Stomach smooth muscle (tissue), 2 donors: ENCODE data around the gene SRGAP1.

Experiments used
- H3K27ac ChIP-seq: one replicate; pipeline ENCODE4 v1.7.0; 2013; ENCODE audit warnings: mild to moderate bottlenecking, low read length, inconsistent platforms
- H3K27me3 ChIP-seq, 2 donors: one replicate each; pipeline ENCODE4 v1.7.0; 2013; ENCODE audit warnings: low read length in 2 of 2; ENCODE audit not compliant: insufficient read depth in 2 of 2, control insufficient read depth in 1 of 2
- H3K36me3 ChIP-seq, 2 donors: one replicate each; pipeline ENCODE4 v1.7.0; 2013; ENCODE audit warnings: low read length in 2 of 2; ENCODE audit not compliant: control insufficient read depth in 2 of 2, insufficient read depth in 2 of 2
- H3K4me1 ChIP-seq: one replicate; pipeline ENCODE4 v1.7.0; 2013; ENCODE audit warnings: low read length; ENCODE audit not compliant: control insufficient read depth, insufficient read depth
- H3K4me3 ChIP-seq, 2 donors: one replicate each; pipeline ENCODE4 v1.7.0; 2013; ENCODE audit warnings: low read length in 2 of 2
- H3K9ac ChIP-seq, 2 donors: one replicate each; pipeline ENCODE4 v1.7.0; 2013; ENCODE audit warnings: low read length in 2 of 2, mild to moderate bottlenecking in 1 of 2
- H3K9me3 ChIP-seq, 2 donors: one replicate each; pipeline ENCODE4 v1.7.0; 2013; ENCODE audit warnings: low read length in 2 of 2; ENCODE audit not compliant: control insufficient read depth in 2 of 2
- donor health status: healthy.
- donor health status: Pancreatic carcinoma.

The SRGAP1 gene

GRCh38 chr12:63814146-63814772, 30.2 kb upstream of the SRGAP1 start:
- Histone ChIP-seq H3K9ac (no peak overlapping the region), H3K27ac (no peak overlapping the region), H3K27me3 (peaks cover 0 to 2% of the 10 kb centered on the region in 2 donors), H3K36me3 (no peaks in the 10 kb centered on the region), H3K4me1 (no peaks in the 10 kb centered on the region), H3K9me3 (no peaks in the 10 kb centered on the region), H3K4me3 (no peak overlapping the region)

- Histone ChIP-seq H3K36me3 (no peaks in the 10 kb centered on the region), H3K9ac (no peak overlapping the region), H3K4me1 (no peaks in the 10 kb centered on the region), H3K27me3 (peaks cover 0 to 2% of the 10 kb centered on the region in 2 donors), H3K27ac (no peak overlapping the region), H3K4me3 (no peak overlapping the region), H3K9me3 (no peaks in the 10 kb centered on the region)
These were observed 29.0 kb upstream of the SRGAP1 start for GRCh38 chr12:63815482-63815852.

- Histone ChIP-seq H3K4me3 (no peak overlapping the region), H3K9me3 (no peaks in the 10 kb centered on the region), H3K27ac (no peak overlapping the region), H3K27me3 (peaks cover 0 to 2% of the 10 kb centered on the region in 2 donors), H3K36me3 (no peaks in the 10 kb centered on the region), H3K4me1 (no peaks in the 10 kb centered on the region), H3K9ac (no peak overlapping the region)
These were observed 28.5 kb upstream of the SRGAP1 start for GRCh38 chr12:63816031-63816430.

DNA sequence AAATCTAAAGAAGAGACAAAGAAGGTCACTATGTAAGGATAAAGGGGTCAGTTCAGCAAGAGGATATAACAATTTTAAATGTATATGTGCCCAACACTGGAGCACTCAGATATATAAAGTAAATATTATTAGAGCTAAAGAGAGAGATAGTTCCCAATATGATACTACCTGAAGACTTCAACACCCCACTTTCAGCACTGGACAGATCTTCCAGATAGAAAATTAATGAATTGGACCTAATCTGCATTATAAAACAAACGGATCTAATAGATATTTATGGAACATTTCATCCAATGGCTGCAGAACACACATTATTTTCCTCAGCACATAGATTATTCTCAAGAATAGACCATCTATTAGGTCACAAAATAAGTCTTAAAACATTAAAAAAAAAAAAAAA, 24.1 kb upstream of the SRGAP1 start:
- Histone ChIP-seq H3K27ac (no peak overlapping the region), H3K4me3 (no peak overlapping the region), H3K4me1 (no peaks in the 10 kb centered on the region), H3K9me3 (no peaks in the 10 kb centered on the region), H3K27me3 (peaks cover 0 to 2% of the 10 kb centered on the region in 2 donors), H3K9ac (no peak overlapping the region), H3K36me3 (no peaks in the 10 kb centered on the region)

DNA sequence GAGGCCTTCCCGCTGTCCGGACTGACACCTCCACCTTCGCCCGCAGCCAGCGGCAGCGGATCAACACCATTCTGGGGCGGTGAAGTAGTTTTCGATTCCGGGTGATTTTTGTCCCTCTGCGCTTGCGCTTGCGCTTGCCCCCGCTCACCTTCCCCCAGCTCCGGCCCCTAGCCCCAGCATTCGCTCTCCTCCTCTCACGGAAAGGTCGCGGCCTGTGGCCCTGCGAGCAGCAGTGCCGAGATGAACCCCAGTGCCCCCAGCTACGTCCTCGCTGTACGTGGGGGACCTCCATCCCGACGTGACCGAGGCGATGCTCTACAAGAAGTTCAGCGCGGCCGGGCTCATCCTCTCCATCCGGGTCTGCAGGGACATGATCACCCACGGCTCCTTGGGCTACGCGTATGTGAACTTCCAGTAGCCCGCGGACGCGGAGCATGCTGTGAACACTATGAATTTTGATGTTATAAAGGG, 22.7 kb upstream of the SRGAP1 start:
- Histone ChIP-seq H3K27ac (no peak overlapping the region), H3K27me3 (peaks cover 0 to 2% of the 10 kb centered on the region in 2 donors), H3K9me3 (no peaks in the 10 kb centered on the region), H3K4me3 (peak overlapping the region; percentile 66 to 76), H3K36me3 (no peaks in the 10 kb centered on the region), H3K9ac (peak overlapping the region in 1 of 2 donors; percentile 41), H3K4me1 (no peaks in the 10 kb centered on the region)

DNA sequence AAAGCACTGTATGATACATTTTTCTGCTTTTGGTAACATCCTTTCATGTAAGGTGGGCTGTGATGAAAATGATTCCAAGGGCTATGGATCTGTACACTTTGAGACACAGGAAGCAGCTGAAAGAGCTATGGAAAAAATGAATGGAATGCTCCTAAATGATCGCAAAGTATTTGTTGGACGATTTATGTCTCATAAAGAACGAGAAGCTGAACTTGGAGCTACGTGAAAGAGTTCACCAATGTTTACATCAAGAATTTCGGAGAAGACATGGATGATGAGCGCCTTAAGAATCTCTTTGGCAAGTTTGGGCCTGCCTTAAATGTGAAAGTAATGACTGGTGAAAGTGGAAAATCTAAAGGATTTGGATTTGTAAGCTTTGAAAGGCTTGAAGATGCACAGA, 22.1 kb upstream of the SRGAP1 start:
- Histone ChIP-seq H3K36me3 (no peaks in the 10 kb centered on the region), H3K27me3 (peaks cover 0 to 2% of the 10 kb centered on the region in 2 donors), H3K27ac (no peak overlapping the region), H3K4me1 (no peaks in the 10 kb centered on the region), H3K9ac (peak overlapping the region in 1 of 2 donors; percentile 41), H3K9me3 (no peaks in the 10 kb centered on the region), H3K4me3 (peak overlapping the region; percentile 66 to 76)

DNA sequence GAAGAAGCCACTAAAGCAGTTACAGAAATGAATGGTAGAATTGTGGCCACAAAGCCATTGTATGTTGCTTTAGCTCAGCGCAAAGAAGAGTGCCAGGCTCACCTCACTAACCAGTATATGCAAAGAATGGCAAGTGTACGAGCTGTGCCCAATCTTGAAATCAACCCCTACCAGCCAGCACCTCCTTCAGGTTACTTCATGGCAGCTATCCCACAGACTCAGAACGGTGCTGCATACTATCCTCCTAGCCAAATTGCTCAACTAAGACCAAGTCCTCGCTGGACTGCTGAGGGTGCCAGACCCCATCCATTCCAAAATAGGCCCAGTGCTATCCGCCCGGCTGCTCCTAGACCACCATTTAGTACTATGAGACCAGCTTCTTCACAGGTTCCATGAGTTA, 21.5 kb upstream of the SRGAP1 start:
- no peak overlapping the region for H3K4me3 ChIP-seq
- H3K4me1 ChIP-seq, result no peaks in the 10 kb centered on the region
- H3K9me3 ChIP-seq, result no peaks in the 10 kb centered on the region
- H3K27me3 ChIP-seq, result no peaks in the 10 kb centered on the region
- no peaks in the 10 kb centered on the region for H3K36me3 ChIP-seq
- H3K9ac ChIP-seq, result no peak overlapping the region
- no peak overlapping the region for H3K27ac ChIP-seq

- no peak overlapping the region for H3K27ac ChIP-seq
- H3K9me3 ChIP-seq, result no peaks in the 10 kb centered on the region
- no peaks in the 10 kb centered on the region for H3K36me3 ChIP-seq
- H3K4me1 ChIP-seq, result no peaks in the 10 kb centered on the region
- H3K9ac ChIP-seq, result no peak overlapping the region
- H3K4me3 ChIP-seq, result no peak overlapping the region
- H3K27me3 ChIP-seq, result no peaks in the 10 kb centered on the region
These were observed 18.4 kb upstream of the SRGAP1 start for GRCh38 chr12:63826006-63826585.

- Histone ChIP-seq H3K27ac (no peak overlapping the region), H3K36me3 (no peaks in the 10 kb centered on the region)
These were observed 15.6 kb upstream of the SRGAP1 start for GRCh38 chr12:63828867-63829266.

GRCh38 chr12:63836046-63836445, 8.5 kb upstream of the SRGAP1 start:
- Histone ChIP-seq H3K27ac (no peak overlapping the region), H3K27me3 (no peaks in the 10 kb centered on the region), H3K4me3 (no peak overlapping the region), H3K9ac (no peak overlapping the region), H3K4me1 (no peaks in the 10 kb centered on the region), H3K36me3 (no peaks in the 10 kb centered on the region), H3K9me3 (no peaks in the 10 kb centered on the region)

More at GRCh38 chr12:63828867-63829266, 15.6 kb upstream of the SRGAP1 start:
- Histone ChIP-seq H3K27me3 (no peaks in the 10 kb centered on the region), H3K4me1 (no peaks in the 10 kb centered on the region), H3K4me3 (no peak overlapping the region), H3K9ac (no peak overlapping the region), H3K9me3 (no peaks in the 10 kb centered on the region)

DNA sequence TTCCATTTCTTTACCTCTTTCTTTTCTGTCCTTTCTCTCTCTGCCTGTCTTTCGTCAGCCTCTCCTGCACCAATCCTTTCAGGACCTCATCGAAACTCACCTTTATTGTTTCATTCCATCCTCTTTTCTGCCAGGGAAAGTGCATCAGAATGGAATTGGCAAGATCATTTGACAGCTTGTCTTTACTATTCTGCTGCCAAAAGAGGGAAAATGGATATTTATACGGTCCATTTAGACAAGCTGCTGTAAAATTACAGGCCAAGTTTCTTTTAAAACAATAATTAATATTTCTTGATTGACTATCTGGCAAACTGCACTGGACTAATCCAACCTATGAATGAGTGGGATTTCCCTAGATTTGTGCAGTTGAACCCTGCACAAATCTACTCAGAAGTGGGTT, 7.6 kb upstream of the SRGAP1 start:
- Histone ChIP-seq H3K9me3 (no peaks in the 10 kb centered on the region), H3K9ac (no peak overlapping the region), H3K4me3 (no peak overlapping the region)

More for the DNA sequence above, 7.6 kb upstream of the SRGAP1 start:
- H3K27me3 ChIP-seq, result no peaks in the 10 kb centered on the region
- no peaks in the 10 kb centered on the region for H3K36me3 ChIP-seq
- no peaks in the 10 kb centered on the region for H3K4me1 ChIP-seq
- no peak overlapping the region for H3K27ac ChIP-seq
